HG02763 (cell line): Measurements from ENCODE around the gene TRAM2.
A peak's percentile ranks its signal among the peaks of the same experiment; 100 is the strongest.

Experiments used
- ATAC-seq: cut with Tn5 transposase; IDR thresholded peaks from one replicate; pipeline ENCODE4 v1.9.1; 2021; ENCODE audit warnings: mild to moderate bottlenecking, moderate library complexity; ENCODE audit not compliant: unreplicated experiment

TRAM2 gene

GRCh38 chr6:52571099-52571755 is 5.6 kb downstream of the TRAM2 start:
- no peak for ATAC-seq

GRCh38 chr6:52570291-52570700 is 6.6 kb downstream of the TRAM2 start:
- no peak for ATAC-seq

- no peak for ATAC-seq
Measured at GRCh38 chr6:52568320-52568719, 8.5 kb downstream of the TRAM2 start.

- ATAC-seq = no peak
Measured at GRCh38 chr6:52566853-52567279, 10.0 kb downstream of the TRAM2 start.

- ATAC-seq = peak; percentile 67
Measured at GRCh38 chr6:52566201-52566600, 10.7 kb downstream of the TRAM2 start.

- ATAC-seq = no peak
Measured at GRCh38 chr6:52564856-52565255, 12.0 kb downstream of the TRAM2 start.

GRCh38 chr6:52562911-52563310 is 13.9 kb downstream of the TRAM2 start:
- no peak for ATAC-seq

- no peak for ATAC-seq
Measured at GRCh38 chr6:52560462-52560861, 16.4 kb downstream of the TRAM2 start.

GRCh38 chr6:52558266-52559000 is 18.4 kb downstream of the TRAM2 start:
- no peak for ATAC-seq

- ATAC-seq = no peak
Measured at GRCh38 chr6:52557389-52558265, 19.2 kb downstream of the TRAM2 start.

- no peak for ATAC-seq
Measured at GRCh38 chr6:52555518-52556233, 21.2 kb downstream of the TRAM2 start.

- ATAC-seq = no peak
Measured at GRCh38 chr6:52554684-52555280, 22.1 kb downstream of the TRAM2 start.

GRCh38 chr6:52553719-52554118 is 23.1 kb downstream of the TRAM2 start:
- ATAC-seq = no peak

- ATAC-seq = no peak
Measured at GRCh38 chr6:52553158-52553557, 23.7 kb downstream of the TRAM2 start.

GRCh38 chr6:52552278-52552643 is 24.6 kb downstream of the TRAM2 start:
- peak; percentile 93 for ATAC-seq

GRCh38 chr6:52551483-52552277 is 25.2 kb downstream of the TRAM2 start:
- ATAC-seq = no peak

- ATAC-seq = no peak
Measured at GRCh38 chr6:52550870-52551269, 26.0 kb downstream of the TRAM2 start.

- ATAC-seq = no peak
Measured at GRCh38 chr6:52550014-52550575, 26.8 kb downstream of the TRAM2 start.

- no peak for ATAC-seq
Measured at GRCh38 chr6:52549428-52549827, 27.4 kb downstream of the TRAM2 start.
